GM12878 (cell line): Measurements from ENCODE around the gene RASAL2. TPM values are rescaled to one million over a fixed set of nuclear protein-coding genes. Genes with fewer than 3 reads are reported as not detected.

Experiments
- ATAC-seq: fragments of 200-7000 bp; cut with Tn5 transposase; 3 replicates; pipeline ENCODE4 v1.9.1; 2020; ENCODE audit warnings: mild to moderate bottlenecking, moderate library complexity
- BruUV-seq: library from RNA; stranded (reverse); fragments of 400-500 nt; replicated peaks from 2 replicates; lab custom pipeline; 2021; lab: Mats Ljungman, UMichigan
- CTCF ChIA-PET: fragments of 300-600 bp; sonication (Branson Sonifier 250); formaldehyde crosslinking; extraction: SDS; loops from one replicate; lab custom pipeline; 2021; ENCODE audit warnings: inconsistent platforms; lab: Yijun Ruan, JAX
- POLR2A ChIA-PET: fragments of 350-600 bp; formaldehyde crosslinking; extraction: SDS; loops from one replicate; lab custom pipeline; 2021; ENCODE audit warnings: inconsistent platforms; lab: Charles Lee
- RAD21 ChIA-PET: fragments of 300-600 bp; sonication (Branson Sonifier 250); formaldehyde crosslinking; loops from one replicate; lab custom pipeline; 2023; ENCODE audit warnings: antibody characterized with exemption; ENCODE audit not compliant: unreplicated experiment; lab: Charles Lee
- SMC1A ChIA-PET: fragments of 300-600 bp; sonication (Branson Sonifier 250); formaldehyde crosslinking; loops from one replicate; lab custom pipeline; 2023; ENCODE audit not compliant: unreplicated experiment, uncharacterized antibody; lab: Charles Lee
- DNase-seq: peaks from one replicate; pipeline ENCODE4 v3.0.0-alpha.2; 2011; ENCODE audit warnings: low read depth, low spot score
- FAIRE-seq: peaks from 3 replicates; lab custom pipeline; 2011; peaks lifted over from hg19 to GRCh38; lab: Jason Lieb, UNC
- H2AFZ ChIP-seq: 2 replicates; pipeline ENCODE4 v1.6.0; 2011; ENCODE audit warnings: low read depth, low read length, control low read depth; ENCODE audit not compliant: control insufficient read depth
- H3K27ac ChIP-seq: 2 replicates; pipeline ENCODE4 v1.5.1; 2011; ENCODE audit warnings: control low read depth; ENCODE audit not compliant: control insufficient read depth, insufficient read depth
- H3K27me3 ChIP-seq, 2 experiments: replicated peaks in 1 of 2; 2 replicates each; pipeline versions ENCODE4 v1.6.0 to v1.6.1; 2011; ENCODE audit warnings: low read length in 1 of 2; ENCODE audit not compliant: control insufficient read depth in 2 of 2, insufficient read depth in 2 of 2
- H3K36me3 ChIP-seq, 2 experiments: 2 replicates each; pipeline ENCODE4 v1.5.1; 2011; ENCODE audit warnings: low read length in 1 of 2; ENCODE audit not compliant: control insufficient read depth in 2 of 2, insufficient read depth in 2 of 2
- H3K4me1 ChIP-seq: 2 replicates; pipeline ENCODE4 v1.6.1; 2011; ENCODE audit warnings: mild to moderate bottlenecking, low read length, moderate library complexity, mixed read lengths; ENCODE audit not compliant: control insufficient read depth, insufficient read depth
- H3K4me2 ChIP-seq: 2 replicates; pipeline ENCODE4 v1.6.0; 2011; ENCODE audit warnings: control low read depth; ENCODE audit not compliant: control insufficient read depth, insufficient read depth
- H3K4me3 ChIP-seq: fragments of 200-600 bp; sonication (generic); 2 replicates; pipeline ENCODE4 v1.5.1; 2016
- H3K79me2 ChIP-seq: 2 replicates; pipeline ENCODE4 v1.6.0; 2011; ENCODE audit warnings: low read length; ENCODE audit not compliant: control insufficient read depth, insufficient read depth
- H3K9ac ChIP-seq: 2 replicates; pipeline ENCODE4 v1.8.0; 2011; ENCODE audit warnings: low read length, control low read depth, mixed read lengths; ENCODE audit not compliant: control insufficient read depth, insufficient read depth
- H3K9me3 ChIP-seq: replicated peaks from 3 replicates; pipeline ENCODE4 v1.5.1; 2011; ENCODE audit warnings: mild to moderate bottlenecking, low read length; ENCODE audit not compliant: control insufficient read depth, insufficient read depth
- H4K20me1 ChIP-seq: 2 replicates; pipeline ENCODE4 v1.6.0; 2011; ENCODE audit not compliant: control insufficient read depth, insufficient read depth
- BRCA1 ChIP-seq: IDR thresholded peaks from 2 replicates; pipeline ENCODE4 v1.6.1; 2011; ENCODE audit warnings: low read depth, low read length, improper control_type of control experiment
- EED ChIP-seq: sonication (generic); IDR thresholded peaks from 2 replicates; pipeline ENCODE4 v1.6.1; 2016; ENCODE audit warnings: antibody characterized with exemption, low read depth
- HSF1 ChIP-seq: fragments of 150-350 bp; IDR thresholded peaks from 2 replicates; pipeline ENCODE4 v1.6.1; 2014; ENCODE audit warnings: mild to moderate bottlenecking, low read depth, low read length
- IRF3 ChIP-seq: fragments of 450-650 bp; IDR thresholded peaks from 2 replicates; pipeline ENCODE4 v1.6.1; 2014; ENCODE audit warnings: mild to moderate bottlenecking
- POLR2AphosphoS2 ChIP-seq: IDR thresholded peaks from 2 replicates; pipeline ENCODE4 v1.6.1; 2011; ENCODE audit warnings: low read depth, mild to moderate bottlenecking, low read length, improper control_type of control experiment, moderate library complexity
- ZSCAN29 ChIP-seq: fragments of 450-650 bp; IDR thresholded peaks from 2 replicates; pipeline ENCODE4 v1.6.1; 2017; ENCODE audit warnings: mild to moderate bottlenecking, moderate library complexity
- WGBS: methylation state at CpG from one replicate; pipeline ENCODE4 v1.1.6; 2016; ENCODE audit warnings: low lambda C conversion rate; ENCODE audit not compliant: insufficient replicate concordance, insufficient coverage; ENCODE audit errors: missing lambda C conversion rate; 5-methylcytosine and 5-hydroxymethylcytosine counted together
- in situ Hi-C: fragments of 300-500 bp; cut with MboI; formaldehyde crosslinking; loops from 9 replicates; pipeline ENCODE4 v1.14.3; 2018; ENCODE audit warnings: mixed read lengths
- intact Hi-C: fragments of 100-400 bp; cut with micrococcal nuclease; formaldehyde crosslinking; loops from one replicate; pipeline ENCODE4 v1.14.2; 2022; ENCODE audit not compliant: unreplicated experiment
- polyA plus RNA-seq, 11 experiments: library from polyadenylated mRNA; depleted of rRNA in 4 of 11; unstranded in 6 of 11; stranded (reverse) in 5 of 11; fragments of >200 nt; fragmentation: Nextera tagmentation in 4 of 11; fragmentation: Illumina TruSeq in 1 of 11; extraction: Ambion mirVana in 4 of 11; extraction: Trizol in 1 of 11; gene quantifications; 1 replicate in 1 of 11; 2 replicates in 10 of 11; pipeline versions ENCODE4 v1.2.1 to v1.2.3, GENCODE V29; 2011 to 2016; ENCODE audit warnings: inconsistent platforms in 2 of 11, missing spikeins in 2 of 11, low read depth in 1 of 11
- total RNA-seq, 4 experiments: library from RNA; depleted of rRNA in 3 of 4; stranded (reverse); fragments of >200 nt in 3 of 4; fragmentation: Illumina TruSeq in 1 of 4; extraction: Trizol in 1 of 4; gene quantifications; 2 replicates each; pipeline versions ENCODE4 v1.2.1 to v1.2.3, GENCODE V29; 2013 to 2021

Gene RASAL2
- total and polyA plus RNA-seq, 10 of the 15 experiments (the other 5 are each of a cell fraction or from before 2014, with no cell fraction given): 0.02 to 6.9 (median 0.17) TPM; not detected in 1

DNA sequence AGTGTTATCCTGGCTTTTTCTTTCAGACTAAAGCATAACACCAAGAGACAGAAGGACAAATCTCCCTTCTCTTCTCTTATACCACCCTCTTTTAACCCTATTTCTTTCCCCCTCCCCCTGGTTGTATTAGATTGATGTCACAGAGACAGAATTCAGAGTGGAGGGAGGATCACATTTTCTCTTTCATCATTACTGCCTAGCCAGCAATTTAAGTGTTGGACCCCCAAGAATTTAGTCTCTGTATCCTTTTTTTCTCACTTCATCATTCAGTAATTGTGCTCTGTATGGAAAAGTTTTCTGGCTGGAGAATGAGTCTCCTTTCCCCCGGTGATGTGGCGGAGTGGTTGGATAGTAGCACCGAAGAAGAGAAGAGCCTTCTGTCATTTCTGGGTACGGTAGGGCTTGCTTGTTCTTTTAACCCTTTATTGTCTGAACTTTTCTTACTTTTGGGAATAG, 278.1 kb downstream of the RASAL2 start:
- Histone ChIP-seq H3K79me2 (no peaks in the 10 kb centered on the region), H3K4me3 (no peak overlapping the region), H3K36me3 (no peaks in the 10 kb centered on the region), H3K4me1 (no peaks in the 10 kb centered on the region), H4K20me1 (no peaks in the 10 kb centered on the region), H3K9ac (no peak overlapping the region), H2AFZ (no peak overlapping the region), H3K9me3 (no peaks in the 10 kb centered on the region), H3K27me3 (no peaks in the 10 kb centered on the region; a peak in 1 of 4 replicates), H3K27ac (no peak overlapping the region), H3K4me2 (no peak overlapping the region)
- intact Hi-C loops (no loop called here), in situ Hi-C loops (no loop called here)
- ChIA-PET CTCF (interaction anchor here (2.1 kb wide), 1 partner anchor 129 kb away, joined by 12 read pairs; no protein-coding TSS in a partner anchor), POLR2A (no interaction called here), RAD21 (no interaction called here), SMC1A (interaction anchor here (0.8 kb wide), 2 partner anchors 26 to 30 kb away, joined by 3 read pairs; no protein-coding TSS in a partner anchor)
- no TSS peak for BruUV-seq
- 41% methylated on average over 4 of the region's 4 CpGs for WGBS
- FAIRE-seq (no peak), DNase-seq (no peak), ATAC-seq (no peak)
- TF ChIP-seq ZSCAN29 (no peak), IRF3 (no peak), BRCA1 (no peak), POLR2AphosphoS2 (no peak), EED (no peak), HSF1 (no peak)
